Measurements from ENCODE around the gene TMA7.
"Not testable (repeated sequence)": the region's sequence is repeated elsewhere in the genome, so short reads cannot be mapped to it uniquely, and the experiment has no call there.

TMA7 gene

GRCh38 chr3:48469046-48469915 is 29.2 kb downstream of the TMA7 start:
- no peak for DNase-seq

- no peak for DNase-seq
Observed at GRCh38 chr3:48470286-48470685, 30.2 kb downstream of the TMA7 start.

GRCh38 chr3:48472673-48472922 is 32.5 kb downstream of the TMA7 start:
- no peak for DNase-seq

- DNase-seq, result peak; percentile 81
Observed at GRCh38 chr3:48472923-48473616, 33.0 kb downstream of the TMA7 start.

GRCh38 chr3:48473617-48473952 is 33.5 kb downstream of the TMA7 start:
- DNase-seq, result no peak

- DNase-seq, result not testable (repeated sequence)
Observed at GRCh38 chr3:48474031-48474430, 34.0 kb downstream of the TMA7 start.

- DNase-seq, result no peak
Observed at GRCh38 chr3:48474619-48475018, 34.6 kb downstream of the TMA7 start.

GRCh38 chr3:48475188-48475587 is 35.1 kb downstream of the TMA7 start:
- DNase-seq, result no peak

GRCh38 chr3:48476426-48477053 is 36.5 kb downstream of the TMA7 start:
- no peak for DNase-seq

GRCh38 chr3:48477959-48478520 is 38.0 kb downstream of the TMA7 start:
- DNase-seq, result no peak

- no peak for DNase-seq
Observed at GRCh38 chr3:48478626-48479555, 38.8 kb downstream of the TMA7 start.

- DNase-seq, result not testable (repeated sequence)
Observed at GRCh38 chr3:48480891-48481290, 40.8 kb downstream of the TMA7 start.

GRCh38 chr3:48482822-48483221 is 42.8 kb downstream of the TMA7 start:
- DNase-seq, result not testable (repeated sequence)

GRCh38 chr3:48486952-48487351 is 46.9 kb downstream of the TMA7 start:
- DNase-seq, result no peak

- DNase-seq, result no peak
Observed at GRCh38 chr3:48492461-48493202, 52.6 kb downstream of the TMA7 start.

- DNase-seq, result no peak
Observed at GRCh38 chr3:48493203-48493501, 53.1 kb downstream of the TMA7 start.
